ENCODE measurements around the gene AHRR.
"Not testable (repeated sequence)": the region's sequence is repeated elsewhere in the genome, so short reads cannot be mapped to it uniquely, and the experiment has no call there.

Gene AHRR

DNA sequence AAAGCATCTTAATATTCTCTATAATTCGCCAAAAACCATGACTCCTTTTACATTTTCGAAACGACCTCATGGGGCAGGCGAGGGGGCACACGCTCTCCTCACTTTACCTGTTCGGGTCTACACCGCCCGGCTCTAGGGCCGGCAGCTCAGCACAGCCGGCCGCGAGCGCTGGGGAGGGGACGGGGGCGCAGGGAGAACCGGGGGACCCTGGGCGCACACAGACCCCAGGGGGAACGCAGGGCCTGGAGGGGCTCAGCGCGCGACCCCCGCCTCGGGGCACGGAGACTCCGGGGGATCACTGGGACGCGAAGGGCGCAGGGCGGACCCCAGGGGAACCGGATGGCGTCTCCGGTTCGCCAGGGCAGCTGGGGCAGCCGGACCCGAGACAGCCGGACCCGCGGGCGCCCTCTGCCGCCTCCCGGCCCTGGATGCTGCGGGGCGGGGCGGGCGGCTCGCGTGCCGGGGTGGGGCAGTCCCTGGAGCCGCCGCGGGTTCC lies at the start of gene AHRR:
Gene AHRR (plus strand): TSS at position 485 of the 496 bp plus-strand sequence. CDS start 22,189 bp downstream, outside the sequence.
- DNase-seq: peak; percentile 85

DNA sequence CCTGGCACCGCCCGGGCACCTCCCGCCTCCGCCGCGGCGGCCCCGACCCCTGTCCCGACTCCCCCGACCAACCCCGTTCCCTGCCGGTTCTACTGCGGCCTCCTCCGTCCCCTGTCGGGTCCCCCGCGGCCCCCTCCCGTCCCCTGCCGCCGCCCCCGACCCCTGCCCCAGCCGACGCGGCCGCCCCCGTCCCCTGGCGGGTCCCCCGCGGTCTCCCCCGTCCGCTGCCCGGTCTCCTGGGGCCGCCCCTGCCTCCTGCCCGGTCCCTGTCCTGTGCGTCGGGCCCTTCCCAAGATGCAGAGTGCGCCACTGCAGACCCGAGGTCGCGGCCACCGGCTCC lies 49.7 kb upstream of the AHRR start:
- DNase-seq: not testable (repeated sequence)

DNA sequence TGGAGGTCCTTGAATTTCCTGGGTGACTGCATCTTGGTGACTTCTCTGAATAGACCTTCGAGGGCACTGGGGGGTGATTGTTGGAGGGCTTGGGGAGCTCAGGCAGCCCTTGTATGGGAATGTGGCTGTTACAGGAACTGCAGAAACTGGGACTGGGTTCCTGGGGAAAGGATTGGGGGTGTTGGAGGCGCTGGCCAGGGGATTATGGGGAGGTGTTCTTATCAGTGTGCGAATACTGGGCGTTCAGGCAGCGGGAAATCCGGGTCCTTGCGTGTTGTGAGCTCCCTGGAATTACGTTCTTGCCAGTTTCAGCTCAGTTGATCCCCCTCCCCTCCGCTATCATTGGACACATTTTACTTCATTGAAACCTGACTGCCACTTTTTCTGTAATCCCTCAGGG lies 48.4 kb upstream of the AHRR start:
- peak; percentile 49 for DNase-seq

DNA sequence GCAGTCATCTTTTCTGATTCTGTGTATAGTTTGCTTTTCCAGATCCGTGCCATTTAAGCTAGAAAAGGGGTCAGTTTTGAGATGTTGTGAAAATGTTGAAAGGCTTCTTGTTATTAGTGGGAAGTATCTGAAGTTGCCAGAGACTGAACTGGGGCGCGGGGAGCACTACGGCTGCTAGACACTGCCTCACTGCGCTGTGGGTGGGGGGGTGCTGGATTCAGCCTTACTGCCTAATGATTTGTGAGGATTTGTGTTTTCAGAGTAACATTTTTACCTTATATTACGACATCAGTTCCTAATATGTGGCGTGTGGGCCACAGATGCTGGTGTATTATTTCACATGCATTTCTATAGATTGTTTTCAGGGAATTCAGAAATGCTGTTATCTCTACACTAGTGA lies 48.0 kb upstream of the AHRR start:
- DNase-seq: not testable (repeated sequence)

DNA sequence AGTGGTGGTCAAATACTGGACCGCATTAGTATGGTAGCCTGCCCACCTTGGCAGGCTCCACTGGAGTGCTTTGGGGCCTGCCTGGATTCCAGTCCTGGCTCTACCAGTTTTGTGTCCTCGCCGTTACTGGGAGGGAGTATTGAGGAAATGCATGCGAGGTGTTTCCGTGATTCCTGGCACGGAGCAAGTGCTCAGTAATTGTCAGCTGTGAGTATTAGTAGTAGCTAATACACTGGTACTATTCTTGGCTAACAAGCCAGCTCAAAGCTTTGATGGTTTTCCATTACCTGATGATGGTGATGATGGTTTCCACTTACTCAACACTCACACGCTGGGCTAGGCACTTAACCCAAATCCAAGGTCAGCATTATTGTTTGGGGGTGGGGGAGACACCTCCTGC lies 47.2 kb upstream of the AHRR start:
- peak; percentile 40 for DNase-seq

DNA sequence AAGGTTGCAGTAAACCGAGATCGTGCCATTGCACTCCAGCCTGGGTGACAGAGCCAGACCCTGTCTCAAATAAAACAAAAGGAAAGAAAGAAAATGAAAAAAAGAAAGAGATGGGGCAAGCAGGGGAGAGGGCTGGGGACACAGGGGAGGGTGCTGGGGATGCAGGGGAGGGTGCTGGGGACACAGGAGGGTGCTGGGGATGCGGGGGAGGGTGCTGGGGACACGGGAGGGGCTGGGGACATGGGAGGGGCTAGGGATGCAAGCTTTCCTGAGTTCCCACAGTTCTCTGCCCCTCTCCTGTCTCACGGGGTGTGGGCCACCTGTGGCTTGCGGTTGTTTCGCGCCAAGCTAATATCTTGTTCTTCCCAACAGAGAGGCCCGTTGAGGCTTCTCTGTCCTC lies 42.9 kb upstream of the AHRR start:
- peak; percentile 21 for DNase-seq

DNA sequence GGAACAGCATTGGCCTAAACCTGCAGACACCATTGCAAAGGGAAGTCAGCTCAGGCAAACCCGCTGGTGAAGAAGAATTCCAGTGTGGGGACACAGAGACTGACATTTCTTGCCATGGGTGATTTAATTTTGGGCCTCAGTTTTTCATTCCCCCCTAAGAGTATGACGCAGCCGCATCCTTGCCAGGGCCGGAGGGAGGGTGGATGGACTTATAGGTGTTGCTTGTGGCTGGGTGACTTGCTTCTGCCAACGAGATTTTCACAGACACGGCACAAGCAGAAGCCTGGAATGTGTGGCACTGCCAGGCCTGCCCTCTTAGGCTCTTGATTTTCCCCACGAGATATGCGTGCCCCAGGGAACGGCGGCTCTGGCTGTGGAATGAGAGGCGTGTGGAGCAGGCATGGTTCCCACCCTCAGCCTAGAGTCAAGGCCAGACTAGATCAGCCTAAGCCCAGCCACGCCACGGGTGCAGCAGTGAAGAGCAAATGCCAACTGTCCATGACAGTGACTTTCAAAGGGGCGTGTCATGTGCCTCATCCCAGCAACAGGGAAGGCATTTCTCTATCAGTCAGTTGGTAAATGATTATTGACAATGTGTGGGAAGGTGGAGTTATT lies 42.4 kb upstream of the AHRR start:
- DNase-seq: peak; percentile 40

DNA sequence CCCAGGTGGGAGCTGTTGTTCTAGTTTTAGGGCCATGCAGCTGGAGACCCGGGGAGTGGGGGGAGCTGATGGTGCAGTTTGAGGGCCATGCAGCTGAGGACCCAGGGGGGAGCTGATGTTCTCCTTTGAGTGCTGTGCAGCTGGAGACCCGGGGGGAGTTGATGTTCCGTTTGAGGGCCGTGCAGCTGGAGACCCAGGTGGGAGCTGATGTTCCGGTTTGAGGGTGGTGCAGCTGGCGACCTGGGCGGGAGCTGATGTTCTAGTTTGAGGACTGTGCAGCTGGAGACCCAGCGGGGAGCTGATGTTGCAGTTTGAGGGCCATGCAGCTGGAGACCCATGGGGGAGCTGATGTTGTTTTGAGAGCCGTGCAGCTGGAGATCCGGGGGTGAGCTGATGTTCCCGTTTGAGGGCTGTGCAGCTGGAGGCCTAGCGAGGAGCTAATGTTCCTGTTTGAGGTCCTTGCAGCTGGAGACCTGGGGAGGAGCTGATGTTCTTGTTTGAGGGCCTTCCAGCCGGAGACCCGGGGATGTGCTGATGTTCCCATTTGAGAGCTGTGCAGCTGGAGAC lies 35.4 kb upstream of the AHRR start:
- DNase-seq: no peak

DNA sequence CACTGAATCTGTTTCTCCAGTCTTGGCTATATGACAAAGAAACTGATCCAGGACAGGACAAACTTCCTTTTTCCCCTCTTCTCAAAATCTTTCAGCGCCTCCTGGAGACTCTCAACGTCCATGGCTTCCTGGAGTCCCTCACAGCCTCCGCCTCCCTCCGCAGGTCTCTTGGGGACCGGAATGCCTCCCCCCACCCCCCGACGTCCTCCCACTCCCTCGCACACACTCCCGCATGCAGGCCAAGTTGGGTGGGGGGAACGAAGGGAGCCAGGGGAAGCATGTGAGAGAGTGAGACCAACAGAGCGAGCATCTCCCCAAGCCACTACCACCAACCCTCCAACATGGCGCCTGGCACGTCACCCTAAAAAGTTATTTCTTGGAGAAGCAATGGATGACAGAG lies 31.3 kb upstream of the AHRR start:
- DNase-seq: not testable (repeated sequence)

DNA sequence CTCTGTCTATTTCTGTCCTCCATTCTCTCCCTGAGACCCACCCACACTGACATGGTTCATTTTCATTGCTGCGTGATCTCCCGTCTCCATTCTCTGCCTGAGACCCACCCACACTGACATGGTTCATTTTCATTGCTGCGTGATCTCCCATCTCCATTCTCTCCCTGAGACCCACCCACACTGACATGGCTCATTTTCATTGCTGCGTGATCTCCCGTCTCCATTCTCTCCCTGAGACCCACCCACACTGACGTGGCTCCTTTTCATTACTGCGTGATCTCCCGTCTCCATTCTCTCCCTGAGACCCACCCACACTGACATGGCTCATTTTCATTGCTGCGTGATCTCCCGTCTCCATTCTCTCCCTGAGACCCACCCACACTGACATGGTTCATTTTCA lies 30.2 kb upstream of the AHRR start:
- DNase-seq: not testable (repeated sequence)

DNA sequence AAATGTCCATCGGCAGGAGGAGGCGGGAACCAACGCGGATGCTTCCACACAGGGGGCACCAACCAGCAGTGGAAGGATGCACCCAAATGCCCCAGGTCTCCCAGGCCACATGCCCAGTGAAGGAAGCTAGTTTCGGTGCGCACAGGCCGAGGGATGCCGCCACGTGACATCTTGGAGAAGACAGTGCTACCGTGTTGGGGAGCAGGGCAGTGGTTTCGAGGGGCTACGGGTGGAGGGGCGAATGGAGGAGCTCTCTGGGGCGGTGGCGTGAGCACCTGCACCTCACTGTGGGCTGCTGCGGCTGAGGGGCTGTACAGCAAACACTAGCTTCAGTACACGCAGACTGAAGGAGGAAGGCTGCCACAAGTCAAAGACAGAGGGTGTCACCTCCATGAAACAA lies 26.7 kb upstream of the AHRR start:
- DNase-seq: not testable (repeated sequence)

DNA sequence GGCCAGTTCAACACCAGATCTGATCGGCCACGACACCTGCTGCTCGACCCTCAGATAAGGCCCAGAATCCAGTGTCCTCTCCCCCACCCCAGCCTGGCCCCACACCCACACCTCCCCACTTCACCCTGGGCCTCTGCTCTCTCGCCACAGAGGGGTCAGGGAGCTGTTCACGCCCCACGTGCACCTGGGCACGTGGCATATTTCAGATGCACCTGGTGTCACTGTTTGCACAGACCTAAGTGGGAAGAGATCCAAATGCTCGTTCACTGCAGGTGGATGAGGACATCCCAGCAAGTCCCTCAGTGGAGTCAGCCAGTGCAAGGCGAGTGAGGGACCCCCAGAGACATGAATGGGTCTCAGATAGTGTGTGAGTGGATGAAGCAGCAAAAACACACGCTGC lies 25.3 kb upstream of the AHRR start:
- DNase-seq: not testable (repeated sequence)

DNA sequence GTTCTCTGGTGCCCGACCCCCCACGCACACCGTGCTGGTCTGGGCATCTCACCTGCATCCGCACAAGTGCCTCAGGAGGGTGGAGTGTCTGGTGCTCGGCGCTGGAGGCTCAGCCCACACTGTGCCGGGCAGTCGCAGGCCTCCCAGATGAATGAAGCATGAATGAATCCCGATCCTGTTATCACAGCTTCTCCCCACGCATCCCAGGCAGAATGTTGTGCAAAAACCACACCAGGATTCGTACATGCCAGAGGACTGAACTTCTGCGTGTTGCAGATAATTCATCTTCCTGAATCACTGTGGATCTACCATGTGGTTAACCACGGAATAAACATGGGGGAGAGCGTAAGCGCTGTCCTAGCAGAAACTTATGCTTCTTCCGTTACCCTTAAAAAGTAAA lies 24.6 kb upstream of the AHRR start:
- DNase-seq: peak; percentile 64

DNA sequence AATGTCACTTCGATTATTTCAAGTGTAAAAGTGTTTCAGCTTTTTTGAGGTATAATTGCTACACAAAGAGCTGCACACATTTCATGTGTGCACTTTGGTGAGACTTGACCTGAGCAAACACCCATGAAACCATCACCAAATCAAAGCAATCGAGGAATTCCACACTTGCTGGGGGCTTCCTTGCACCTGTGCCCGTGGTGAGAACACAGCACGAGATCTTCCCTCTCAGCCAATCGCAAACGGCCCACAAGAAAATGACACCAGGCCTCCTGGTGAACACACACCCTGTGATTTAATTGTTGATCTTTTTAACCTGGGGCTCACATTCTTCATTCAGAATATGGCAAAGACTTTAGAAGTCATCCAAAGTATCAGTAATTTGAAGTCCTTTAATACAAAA lies 24.1 kb upstream of the AHRR start:
- DNase-seq: not testable (repeated sequence)

DNA sequence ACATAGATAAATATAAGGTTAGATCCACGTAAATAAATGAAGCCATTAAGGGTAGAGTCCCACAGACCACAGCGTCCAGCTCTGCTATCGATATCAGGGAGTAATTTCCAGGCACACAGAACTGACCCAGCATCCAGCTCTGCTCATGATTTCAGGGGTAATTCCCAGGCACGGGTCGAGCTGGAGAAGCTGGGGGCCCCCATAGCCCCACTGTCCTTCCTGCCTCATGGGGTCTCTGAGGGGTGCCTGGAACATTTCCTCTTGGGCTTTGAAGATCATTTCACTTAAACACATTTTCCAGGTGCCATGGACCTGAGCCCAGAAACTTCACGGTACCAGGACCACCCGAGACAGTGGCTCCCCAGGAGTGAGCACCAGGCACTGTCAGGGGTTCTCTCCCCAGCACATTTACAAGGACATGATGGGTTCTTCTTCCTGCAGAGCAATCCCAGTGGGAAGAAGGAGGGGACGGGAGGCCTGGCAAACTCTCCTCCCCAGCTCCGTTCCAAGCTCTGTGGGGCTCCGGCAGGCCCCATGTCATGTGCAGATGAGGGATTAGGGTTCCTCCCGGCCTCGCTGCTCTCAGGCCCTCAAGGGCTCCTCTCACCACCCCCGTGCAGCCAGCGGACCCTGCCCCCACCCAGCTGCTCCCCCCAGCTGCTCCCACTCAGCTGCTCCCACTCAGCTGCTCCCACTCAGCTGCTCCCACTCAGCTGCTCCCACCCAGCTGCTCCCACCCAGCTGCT lies 23.4 kb upstream of the AHRR start:
- not testable (repeated sequence) for DNase-seq

DNA sequence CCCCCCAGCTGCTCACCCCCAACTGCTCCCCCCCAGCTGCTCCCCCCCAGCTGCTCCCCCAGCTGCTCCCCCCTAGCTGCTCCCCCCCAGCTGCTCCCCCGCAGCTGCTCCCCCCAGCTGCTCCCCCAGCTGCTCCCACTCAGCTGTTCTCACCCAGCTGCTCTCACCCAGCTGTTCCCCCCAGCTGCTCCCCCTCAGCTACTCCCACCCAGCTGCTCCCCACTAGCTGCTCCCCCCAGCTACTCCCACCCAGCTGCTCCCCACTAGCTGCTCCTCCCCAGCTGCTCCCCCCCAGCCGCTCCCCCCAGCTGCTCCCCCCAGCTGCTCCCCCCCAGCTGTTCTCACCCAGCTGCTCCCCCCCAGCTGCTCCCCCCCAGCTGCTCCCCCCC lies 22.8 kb upstream of the AHRR start:
- no peak for DNase-seq

DNA sequence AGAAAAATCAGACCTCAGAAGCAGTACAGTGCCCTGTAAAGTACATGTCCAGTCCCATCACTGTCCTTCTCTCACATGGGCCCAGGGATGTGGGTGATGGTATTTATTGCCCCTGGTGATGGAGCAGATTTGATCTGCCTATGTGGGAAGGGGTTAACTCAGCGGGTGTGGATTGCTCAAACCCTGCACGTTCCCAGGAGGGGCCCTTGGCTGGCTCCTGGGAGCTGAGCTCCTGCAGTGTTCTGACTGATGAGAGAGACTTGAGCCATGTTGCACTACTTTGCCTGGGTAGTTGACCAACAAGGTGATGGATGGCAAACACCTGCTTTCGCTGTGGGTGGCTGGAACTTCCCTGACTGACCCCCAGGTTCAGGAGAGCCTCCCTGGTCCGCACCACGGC lies 21.6 kb upstream of the AHRR start:
- not testable (repeated sequence) for DNase-seq

DNA sequence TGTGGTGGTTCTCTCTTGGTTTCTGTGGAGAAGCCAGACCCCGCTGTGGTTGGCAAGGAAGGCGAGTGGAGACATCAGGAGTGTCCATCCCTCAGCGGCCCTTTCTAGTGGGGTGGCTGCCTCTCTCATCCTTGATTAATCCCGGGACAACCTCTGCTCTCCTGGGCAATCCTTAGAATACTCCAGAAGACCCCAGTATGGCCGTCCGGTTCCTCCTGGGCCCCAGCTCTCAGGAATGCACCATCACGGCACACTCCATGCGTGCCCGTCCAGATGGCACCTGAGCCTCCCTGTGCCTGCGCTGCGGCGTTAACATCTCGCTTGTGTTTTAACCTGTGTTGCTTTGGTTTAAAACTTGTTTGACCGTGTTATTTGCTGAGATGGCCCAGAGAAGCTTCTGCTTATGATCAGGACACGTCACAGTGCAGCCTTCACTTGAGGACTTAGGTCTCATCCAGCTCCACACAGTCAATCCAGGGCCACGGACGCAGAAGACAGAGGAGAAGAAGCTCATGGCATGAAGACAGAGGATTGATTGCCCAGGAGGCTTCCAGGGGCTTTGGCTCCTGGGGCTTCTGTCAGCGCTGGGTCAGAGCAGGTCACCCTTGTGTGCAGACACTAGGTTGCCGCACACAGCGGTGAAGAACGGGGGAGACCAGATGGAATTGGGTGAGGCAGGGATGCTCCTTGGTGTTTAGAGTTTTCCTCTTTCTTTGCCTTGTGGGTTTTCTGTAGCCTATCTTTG lies 20.7 kb upstream of the AHRR start:
- DNase-seq: not testable (repeated sequence)

DNA sequence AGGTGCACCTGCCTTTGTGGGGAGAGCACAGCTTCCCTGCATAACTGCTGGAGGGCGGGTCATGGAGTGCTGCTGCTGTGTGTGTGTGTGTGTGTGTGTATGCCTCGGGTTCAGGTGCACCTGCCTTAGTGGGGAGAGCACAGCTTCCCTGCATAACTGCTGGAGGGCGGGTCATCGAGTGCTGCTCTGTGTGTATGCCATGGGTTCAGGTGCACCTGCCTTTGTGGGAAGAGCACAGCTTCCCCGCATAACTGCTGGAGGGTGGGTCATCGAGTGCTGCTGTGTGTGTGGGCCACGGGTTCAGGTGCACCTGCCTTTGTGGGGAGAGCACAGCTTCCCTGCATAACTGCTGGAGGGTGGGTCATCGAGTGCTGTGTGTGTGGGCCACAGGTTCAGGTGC lies 19.1 kb upstream of the AHRR start:
- DNase-seq: not testable (repeated sequence)

DNA sequence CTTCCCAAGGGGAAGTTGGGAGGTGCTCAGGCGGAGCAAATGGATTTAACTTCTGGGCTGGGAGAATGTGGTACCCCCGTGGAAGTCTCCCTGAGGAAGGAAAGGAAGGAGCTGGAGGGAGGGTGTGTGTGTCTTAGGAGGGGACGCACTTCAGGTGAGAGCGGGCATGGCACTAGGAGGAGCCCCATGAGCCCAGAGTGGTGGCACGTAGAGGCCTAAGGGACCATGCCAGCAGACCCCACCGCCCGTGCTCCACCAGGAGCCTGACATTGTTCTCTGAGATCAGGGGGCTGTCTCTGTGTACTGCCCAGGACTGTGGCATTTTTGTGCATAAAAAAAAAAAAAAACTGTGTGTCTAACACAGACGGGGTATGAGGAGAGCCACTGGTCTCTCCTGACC lies 18.5 kb upstream of the AHRR start:
- DNase-seq: no peak

DNA sequence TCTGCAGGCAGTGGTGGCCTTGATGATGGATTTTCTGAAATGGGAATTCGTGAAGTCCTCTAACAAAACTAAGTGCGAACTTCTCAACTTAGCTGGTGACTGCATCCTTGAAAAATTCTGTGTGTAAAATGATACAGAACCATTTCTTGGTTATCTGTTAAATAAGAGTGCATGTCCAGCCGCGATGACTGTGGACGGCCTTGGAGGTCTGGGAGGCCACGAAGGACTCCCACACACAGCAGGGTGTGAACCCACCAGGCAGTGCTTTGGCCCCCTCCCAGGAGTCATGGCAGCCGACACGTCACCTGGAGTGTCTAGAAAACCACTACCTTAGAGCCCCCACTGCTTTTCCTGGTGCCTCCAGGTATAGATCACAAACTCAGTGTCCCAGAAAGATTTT lies 17.8 kb upstream of the AHRR start:
- not testable (repeated sequence) for DNase-seq

DNA sequence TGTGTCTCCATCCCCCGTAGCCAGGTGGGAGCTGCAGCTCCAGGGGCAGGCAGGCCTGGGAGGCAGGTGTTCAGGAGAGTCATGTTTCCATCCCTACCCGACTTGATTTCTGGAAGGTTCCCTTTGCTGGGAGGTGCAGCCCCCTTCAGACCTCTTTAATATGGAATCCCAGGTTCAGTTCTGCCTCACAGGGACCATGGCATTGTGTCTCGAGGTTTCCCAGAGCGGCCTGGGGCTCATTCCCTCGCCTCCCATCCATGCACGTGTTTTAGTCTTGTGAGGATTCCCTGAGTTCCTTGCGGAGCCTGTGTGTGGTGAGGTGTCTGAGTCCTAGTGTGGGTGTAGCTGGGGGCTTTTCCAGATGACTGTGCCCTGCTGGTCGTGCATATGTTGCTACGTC lies 16.5 kb upstream of the AHRR start:
- DNase-seq: peak; percentile 38

DNA sequence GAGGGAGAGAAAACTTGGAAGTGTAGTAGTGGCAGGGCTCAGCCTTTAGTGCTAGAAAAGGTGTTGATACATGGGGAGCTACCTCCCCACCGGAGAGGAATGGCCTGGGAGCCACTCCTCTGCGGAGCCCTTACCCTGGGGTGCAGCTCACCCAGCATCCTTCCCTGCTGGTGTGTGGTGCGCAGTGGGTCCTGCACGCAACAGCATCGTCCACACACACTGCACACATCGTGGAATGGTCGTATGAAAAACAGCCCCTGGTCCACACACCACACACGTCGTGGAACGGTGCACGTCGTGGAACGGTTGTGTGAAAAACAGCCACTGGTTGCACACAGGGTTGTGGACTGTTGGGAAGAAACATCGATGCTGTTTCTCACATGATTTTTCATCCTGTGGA lies 16.1 kb upstream of the AHRR start:
- peak; percentile 42 for DNase-seq

Data from activated CD8-positive, alpha-beta memory T cell treated with anti-CD3 and anti-CD28 coated beads for 24 hours (primary cell).